Measurements from ENCODE around the gene VASP. TPM values are rescaled to one million over a fixed set of nuclear protein-coding genes. Genes with fewer than 3 reads are reported as not detected.
"Not testable (repeated sequence)": the region's sequence is repeated elsewhere in the genome, so short reads cannot be mapped to it uniquely, and the experiment has no call there.

The VASP gene
- total RNA-seq, 6 experiments from 2014 or later, result 179 to 199 (median 185) TPM

GRCh38 chr19:45509692-45510015, 2.4 kb downstream of the VASP start:
- Mint-ChIP-seq H3K36me3 (ENCODE audit: low read depth) (peaks cover 17% of the 10 kb centered on the region), H3K27me3 (ENCODE audit: insufficient read depth) (no peaks in the 10 kb centered on the region; the same call in 1 of the 2 replicates), H3K27ac (peak overlapping the region; percentile 89)

GRCh38 chr19:45510352-45510751, 3.1 kb downstream of the VASP start:
- H3K4me1 Mint-ChIP-seq (ENCODE audit: low read depth), result peaks cover 36% of the 10 kb centered on the region
- not testable (repeated sequence) for DNase-seq; H3K9me3 Mint-ChIP-seq; H3K27ac Mint-ChIP-seq; H3K27me3 Mint-ChIP-seq (ENCODE audit: insufficient read depth)
- peaks cover 17% of the 10 kb centered on the region for H3K36me3 Mint-ChIP-seq (ENCODE audit: low read depth)
- H3K4me3 Mint-ChIP-seq, result peak overlapping the region; percentile 95

More at GRCh38 chr19:45509692-45510015, 2.4 kb downstream of the VASP start:
- Mint-ChIP-seq H3K4me3 (peak overlapping the region; percentile 95), H3K4me1 (ENCODE audit: low read depth) (peaks cover 43% of the 10 kb centered on the region), H3K9me3 (no peaks in the 10 kb centered on the region)
- TF ChIP-seq CTCF (IDR thresholded peaks at IDR 0.05), result no peak
- DNase-seq, result no peak

GRCh38 chr19:45511074-45511473, 3.8 kb downstream of the VASP start:
- Mint-ChIP-seq H3K4me3 (peak overlapping the region; percentile 95), H3K27ac (no peak overlapping the region), H3K9me3 (no peaks in the 10 kb centered on the region), H3K36me3 (ENCODE audit: low read depth) (peaks cover 17% of the 10 kb centered on the region), H3K4me1 (ENCODE audit: low read depth) (peaks cover 29% of the 10 kb centered on the region), H3K27me3 (ENCODE audit: insufficient read depth) (no peaks in the 10 kb centered on the region; the same call in 1 of the 2 replicates)
- DNase-seq, result no peak
- TF ChIP-seq CTCF (IDR thresholded peaks at IDR 0.05), result no peak

- DNase-seq, result no peak
- no peak for TF ChIP-seq CTCF (IDR thresholded peaks at IDR 0.05)
- Mint-ChIP-seq H3K36me3 (ENCODE audit: low read depth) (peaks cover 23% of the 10 kb centered on the region), H3K4me3 (no peak overlapping the region), H3K27ac (peak overlapping the region; percentile 45; the same call in 1 of the 2 replicates), H3K27me3 (ENCODE audit: insufficient read depth) (no peaks in the 10 kb centered on the region; the same call in 1 of the 2 replicates), H3K9me3 (no peaks in the 10 kb centered on the region), H3K4me1 (ENCODE audit: low read depth) (peaks cover 30% of the 10 kb centered on the region)
Observed at GRCh38 chr19:45512881-45513483, 5.7 kb downstream of the VASP start.

- peaks cover 28% of the 10 kb centered on the region for H3K4me1 Mint-ChIP-seq (ENCODE audit: low read depth)
- peaks cover 16% of the 10 kb centered on the region for H3K36me3 Mint-ChIP-seq (ENCODE audit: low read depth)
- no peaks in the 10 kb centered on the region; the same call in 1 of the 2 replicates for H3K27me3 Mint-ChIP-seq (ENCODE audit: insufficient read depth)
- no peak for TF ChIP-seq CTCF (IDR thresholded peaks at IDR 0.05)
- H3K27ac Mint-ChIP-seq, result peak overlapping the region; percentile 56
- no peak for DNase-seq
- no peak overlapping the region for H3K4me3 Mint-ChIP-seq
- no peaks in the 10 kb centered on the region for H3K9me3 Mint-ChIP-seq
Observed at GRCh38 chr19:45514376-45515051, 7.2 kb downstream of the VASP start.

GRCh38 chr19:45515081-45515624, 7.9 kb downstream of the VASP start:
- no peak for TF ChIP-seq CTCF (IDR thresholded peaks at IDR 0.05)
- Mint-ChIP-seq H3K4me1 (ENCODE audit: low read depth) (peaks cover 22% of the 10 kb centered on the region), H3K36me3 (ENCODE audit: low read depth) (peaks cover 12% of the 10 kb centered on the region), H3K4me3 (no peak overlapping the region), H3K9me3 (no peaks in the 10 kb centered on the region), H3K27me3 (ENCODE audit: insufficient read depth) (no peaks in the 10 kb centered on the region; the same call in 1 of the 2 replicates), H3K27ac (peak overlapping the region; percentile 56)
- no peak for DNase-seq
